HG02852 (cell line): Measurements from ENCODE around the gene INPP5A.
"Not testable (repeated sequence)": the region's sequence is repeated elsewhere in the genome, so short reads cannot be mapped to it uniquely, and the experiment has no call there.

Experiments
- ATAC-seq: cut with Tn5 transposase; IDR thresholded peaks from one replicate; pipeline ENCODE4 v1.9.1; 2021; ENCODE audit warnings: mild to moderate bottlenecking, moderate library complexity; ENCODE audit not compliant: unreplicated experiment

Gene INPP5A

DNA sequence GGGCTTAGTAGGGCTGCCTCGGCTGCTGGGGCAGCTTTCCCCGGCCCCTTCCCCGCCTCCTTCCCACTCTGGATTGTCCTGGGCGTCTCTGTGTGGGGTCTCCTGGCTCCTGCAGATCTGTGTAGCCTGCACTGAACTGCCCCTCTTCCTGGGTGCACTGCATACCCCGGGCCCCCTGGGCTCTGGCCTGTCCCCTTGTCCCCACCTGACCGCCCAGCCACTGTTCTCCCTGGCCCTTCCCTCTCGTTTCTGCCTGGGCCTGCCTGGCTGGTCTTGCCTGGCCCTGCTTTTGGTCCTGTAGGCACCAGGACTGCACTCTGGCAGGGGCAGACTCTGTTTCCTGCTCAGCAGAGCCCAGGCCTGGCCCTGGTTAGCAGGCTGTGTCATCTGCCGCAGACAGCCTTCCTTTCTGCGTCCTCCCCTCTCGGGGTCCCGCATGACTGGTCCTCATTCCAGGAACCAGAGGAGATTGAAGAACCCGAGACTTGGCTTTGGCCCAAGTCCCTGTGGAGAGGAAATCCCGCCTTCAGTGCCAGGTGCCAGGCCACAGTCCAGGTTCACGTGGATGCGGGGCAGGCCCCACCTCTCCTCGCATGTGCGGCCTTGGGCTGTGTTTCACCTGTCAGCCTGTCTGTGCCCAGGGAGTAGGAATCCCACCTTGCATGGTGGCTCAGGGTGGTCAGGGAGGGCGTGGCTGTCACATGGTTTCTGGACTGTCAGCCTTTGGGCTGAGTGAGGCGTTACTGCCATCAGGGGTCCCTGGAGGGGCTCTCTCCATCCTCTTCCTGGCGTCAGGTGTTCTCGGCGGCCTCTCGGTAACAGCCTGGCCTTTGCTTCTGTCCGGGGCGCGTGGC is 9.2 kb downstream of the INPP5A start:
- no peak for ATAC-seq

DNA sequence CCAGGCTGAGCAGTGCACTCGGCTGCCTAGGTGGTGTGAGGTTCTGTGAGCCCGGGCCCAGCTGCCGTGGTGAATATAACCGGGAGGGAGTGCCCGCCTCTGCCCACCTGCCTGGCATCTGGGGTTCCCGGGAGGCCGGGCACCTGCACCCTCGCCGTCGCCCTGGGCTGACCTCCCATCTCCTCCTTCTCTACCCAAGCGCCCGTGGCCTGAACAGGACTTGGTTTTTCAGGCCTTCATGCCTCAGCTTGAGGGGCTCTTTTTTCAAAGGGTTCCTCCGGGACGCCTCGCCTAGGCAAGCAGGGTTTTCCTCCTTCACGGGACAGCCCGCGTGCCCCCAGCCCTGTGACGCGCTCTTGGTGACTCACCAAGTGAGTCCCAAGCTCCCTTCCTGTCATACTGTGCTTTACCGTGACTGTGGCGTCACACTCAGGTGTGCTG is 9.9 kb downstream of the INPP5A start:
- no peak for ATAC-seq

DNA sequence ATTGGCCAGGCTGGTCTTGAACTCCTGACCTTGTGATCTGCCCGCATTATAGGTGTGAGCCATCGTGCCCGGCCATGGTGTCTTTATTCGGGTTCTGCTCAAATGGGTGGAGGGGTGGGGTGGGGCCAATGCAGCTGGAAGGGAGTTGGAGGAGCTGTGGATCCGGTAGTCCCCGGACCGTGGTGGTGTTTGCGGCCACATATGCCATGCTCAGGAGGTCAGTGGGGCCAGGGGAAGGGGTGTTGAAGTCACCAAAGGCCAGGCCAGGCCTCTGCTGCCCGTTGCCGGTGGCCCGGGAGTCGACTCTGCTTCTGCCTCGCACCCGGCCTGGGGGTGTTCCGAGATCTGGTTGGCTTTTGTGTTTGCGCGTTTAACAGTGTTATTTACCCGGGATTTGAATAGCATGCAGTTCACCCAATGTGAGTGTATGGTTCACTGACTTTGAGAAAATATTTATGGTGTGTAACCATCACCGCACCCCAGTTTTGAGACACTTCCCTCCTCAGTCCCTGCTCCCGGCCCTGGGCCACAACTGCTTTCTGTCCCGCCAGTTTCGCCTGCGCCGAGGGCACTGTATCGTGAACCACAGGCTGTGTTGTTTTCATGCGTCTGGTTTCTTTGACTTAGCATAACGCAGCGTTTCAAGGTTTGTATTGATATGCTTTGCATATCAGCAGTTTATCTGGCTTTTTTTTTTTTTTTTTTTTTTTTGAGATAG is 10.7 kb downstream of the INPP5A start:
- ATAC-seq, result no peak

DNA sequence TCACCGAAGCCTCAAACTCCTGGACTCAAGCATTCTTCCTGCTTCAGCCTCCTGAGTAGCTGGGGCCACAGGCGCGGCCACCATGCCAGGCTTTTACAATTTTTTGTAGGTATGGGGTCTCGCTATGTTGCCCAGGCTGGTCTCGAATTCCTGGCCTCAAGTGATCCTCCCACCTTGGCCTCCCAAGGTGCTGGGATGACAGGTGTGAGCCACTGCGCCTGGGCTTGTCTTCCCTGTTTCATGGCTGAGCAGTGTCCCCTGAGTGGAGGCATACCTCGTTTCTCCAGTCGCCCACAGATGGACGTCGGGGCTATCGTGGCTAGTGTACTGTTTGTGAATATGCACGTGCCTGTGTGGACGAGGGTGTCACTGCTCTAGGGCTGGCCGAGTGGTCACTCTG is 11.3 kb downstream of the INPP5A start:
- no peak for ATAC-seq

DNA sequence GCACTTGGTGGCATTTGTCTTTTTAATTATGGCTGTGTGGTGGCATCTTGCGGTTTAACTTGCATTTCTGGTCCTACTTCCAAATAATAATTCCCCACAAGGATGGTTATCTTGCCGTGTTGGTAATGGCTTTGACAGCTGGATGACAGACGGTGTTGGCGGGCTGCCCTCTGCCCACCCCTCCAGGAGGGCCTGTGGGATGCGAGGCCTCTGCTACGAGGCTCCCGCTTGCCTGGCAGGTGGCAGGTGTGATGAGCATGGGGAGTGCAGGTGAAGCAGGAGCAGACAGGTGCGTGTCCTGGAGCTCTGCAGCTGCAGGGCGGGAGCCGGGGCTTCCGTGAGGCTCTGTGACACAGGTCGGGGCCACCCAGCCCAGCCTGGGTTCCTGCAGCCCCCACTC is 11.8 kb downstream of the INPP5A start:
- no peak for ATAC-seq

DNA sequence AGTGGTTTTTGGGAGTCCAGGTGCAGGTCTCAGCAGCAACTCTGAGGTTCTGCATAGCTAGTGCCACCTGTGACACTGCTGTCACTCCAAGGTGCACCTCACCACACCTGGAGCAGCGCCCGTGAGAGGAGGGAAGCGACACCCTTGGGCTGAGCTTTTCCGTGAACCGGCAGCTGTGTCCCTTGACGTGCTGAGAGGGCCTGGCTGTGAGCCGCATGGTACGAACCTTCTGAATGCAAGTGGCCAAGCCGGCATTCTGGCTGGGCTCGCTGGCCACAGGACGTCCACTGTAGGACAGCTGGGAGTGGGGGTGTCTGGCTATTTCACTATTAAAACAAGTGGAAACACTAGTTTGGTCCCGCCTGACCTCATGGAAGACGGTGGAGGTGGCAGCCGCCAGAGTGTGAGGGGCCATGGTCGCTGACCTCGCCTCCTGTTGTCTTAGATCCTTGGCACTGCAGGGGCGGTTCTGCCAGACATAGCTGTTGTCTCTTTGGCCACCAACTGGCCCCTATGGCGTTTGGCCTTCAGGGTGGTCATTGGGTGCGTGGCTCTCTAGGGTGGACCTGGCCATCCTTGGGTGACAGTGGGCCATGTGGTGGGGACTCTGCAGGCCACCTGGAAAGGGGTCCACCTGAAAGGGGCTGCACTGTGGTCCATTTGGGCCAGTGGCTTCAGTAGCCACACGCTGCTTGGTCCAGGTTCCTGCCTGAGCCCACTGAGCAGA is 12.9 kb downstream of the INPP5A start:
- no peak for ATAC-seq

DNA sequence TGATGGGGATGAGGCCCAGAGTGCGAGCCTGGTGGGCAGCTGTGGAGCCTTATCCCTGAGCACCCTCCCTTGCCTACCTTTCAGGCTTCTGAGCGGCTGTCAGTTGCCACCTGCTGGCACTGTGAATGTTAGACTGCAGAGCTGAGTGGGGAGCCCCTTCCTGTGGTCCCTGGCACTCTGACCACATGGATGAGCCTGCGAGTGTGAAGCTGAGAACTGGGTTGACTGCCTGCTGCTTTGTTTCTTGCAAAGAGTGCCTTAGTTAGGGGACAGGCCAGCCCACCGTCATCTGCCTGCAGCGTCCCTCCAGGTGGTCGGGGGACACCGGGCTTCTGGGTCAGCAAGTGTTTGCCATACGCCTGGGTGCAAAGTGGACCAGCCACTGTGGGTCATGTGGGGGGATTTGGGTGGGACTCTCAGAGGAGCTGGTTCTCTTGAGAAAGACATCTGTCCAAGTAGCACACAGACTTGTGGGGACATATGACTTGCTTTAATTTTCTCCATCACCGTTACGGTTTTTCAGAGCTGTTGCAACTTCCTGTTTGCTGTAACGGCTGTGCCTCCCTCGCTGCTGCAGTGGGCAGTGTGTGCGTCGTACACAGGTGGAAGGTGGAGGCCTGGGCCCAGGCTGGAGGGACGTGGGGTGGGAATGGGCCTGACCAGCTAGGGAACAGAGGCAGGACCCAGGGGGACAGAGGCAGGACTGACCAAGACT is 13.7 kb downstream of the INPP5A start:
- peak; percentile 56 for ATAC-seq

DNA sequence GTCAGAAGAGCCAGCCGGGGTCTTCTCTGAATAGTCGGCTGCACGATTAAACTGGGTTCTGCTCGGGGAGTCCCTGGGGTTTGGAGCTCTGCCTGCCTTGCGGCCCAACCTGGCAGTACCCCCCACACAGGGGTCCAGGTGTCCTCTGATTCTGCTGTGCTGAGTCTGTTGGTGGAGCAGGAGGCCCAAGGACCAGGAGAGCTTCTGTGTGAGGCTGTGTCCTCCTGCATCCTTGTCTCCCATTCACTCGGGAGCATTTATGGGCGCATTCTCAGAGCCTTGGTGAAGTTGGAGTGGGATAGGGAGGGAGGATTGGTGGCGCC is 14.2 kb downstream of the INPP5A start:
- peak; percentile 3 for ATAC-seq

DNA sequence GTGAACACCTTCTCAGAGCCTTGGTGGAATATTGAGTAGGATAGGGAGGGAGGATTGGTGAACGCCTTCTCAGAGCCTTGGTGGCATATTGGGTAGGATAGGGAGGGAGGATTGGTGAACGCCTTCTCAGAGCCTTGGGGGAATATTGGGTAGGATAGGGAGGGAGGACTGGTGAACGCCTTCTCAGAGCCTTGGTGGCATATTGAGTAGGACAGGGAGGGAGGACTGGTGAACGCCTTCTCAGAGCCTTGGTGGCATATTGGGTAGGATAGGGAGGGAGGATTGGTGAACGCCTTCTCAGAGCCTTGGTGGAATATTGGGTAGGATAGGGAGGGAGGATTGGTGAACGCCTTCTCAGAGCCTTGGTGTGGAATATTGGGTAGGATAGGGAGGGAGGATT is 15.0 kb downstream of the INPP5A start:
- not testable (repeated sequence) for ATAC-seq

DNA sequence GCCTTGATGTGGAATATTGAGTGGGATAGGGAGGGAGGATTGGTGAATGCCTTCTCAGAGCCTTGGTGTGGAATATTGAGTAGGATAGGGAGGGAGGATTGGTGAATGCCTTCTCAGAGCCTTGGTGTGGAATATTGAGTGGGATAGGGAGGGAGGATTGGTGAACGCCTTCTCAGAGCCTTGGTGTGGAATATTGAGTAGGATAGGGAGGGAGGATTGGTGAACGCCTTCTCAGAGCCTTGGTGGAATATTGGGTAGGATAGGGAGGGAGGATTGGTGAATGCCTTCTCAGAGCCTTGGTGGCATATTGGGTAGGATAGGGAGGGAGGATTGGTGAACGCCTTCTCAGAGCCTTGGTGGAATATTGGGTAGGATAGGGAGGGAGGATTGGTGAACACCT is 16.0 kb downstream of the INPP5A start:
- ATAC-seq, result not testable (repeated sequence)

DNA sequence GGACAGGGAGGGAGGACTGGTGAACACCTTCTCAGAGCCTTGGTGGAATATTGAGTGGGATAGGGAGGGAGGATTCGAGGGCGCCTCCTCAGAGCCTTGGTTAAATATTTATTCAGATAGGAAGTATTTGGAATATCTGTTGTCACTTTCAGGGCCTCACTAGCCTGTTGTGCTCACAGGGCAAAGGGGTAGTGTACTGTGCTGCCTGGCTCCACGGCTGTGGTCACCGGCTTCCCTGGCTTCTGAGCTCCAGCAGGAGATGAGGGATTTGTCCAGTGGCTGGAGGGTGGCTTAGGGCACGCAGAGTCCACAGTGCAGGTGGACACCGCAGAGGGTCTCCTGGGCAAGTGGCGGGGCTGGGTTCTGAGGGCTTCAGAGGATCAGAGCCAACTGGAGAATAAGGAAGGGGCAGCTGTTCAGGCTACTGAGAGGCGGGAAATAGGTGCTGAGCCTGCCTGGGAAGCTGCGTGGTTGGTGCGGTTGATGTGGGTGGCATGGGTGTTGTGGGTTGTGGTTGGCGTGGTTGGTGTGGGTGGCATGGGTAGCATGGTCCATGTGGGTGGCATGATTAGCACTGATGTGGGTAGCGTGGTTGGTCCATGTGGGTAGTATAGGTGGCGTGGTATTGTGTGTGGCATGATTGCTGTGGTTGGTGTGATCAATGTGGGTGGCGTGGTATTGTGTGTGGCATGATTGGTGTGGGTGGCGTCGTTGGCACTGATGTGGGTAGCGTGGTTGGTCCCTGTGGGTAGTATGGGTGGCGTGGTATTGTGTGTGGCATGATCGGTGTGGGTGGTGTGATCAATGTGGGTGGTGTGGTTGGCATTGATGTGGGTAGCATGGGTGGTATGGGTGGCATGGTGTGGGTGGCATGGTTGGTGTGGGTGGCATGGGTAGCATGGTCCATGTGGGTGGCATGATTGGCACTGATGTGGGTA is 16.7 kb downstream of the INPP5A start:
- no peak for ATAC-seq

DNA sequence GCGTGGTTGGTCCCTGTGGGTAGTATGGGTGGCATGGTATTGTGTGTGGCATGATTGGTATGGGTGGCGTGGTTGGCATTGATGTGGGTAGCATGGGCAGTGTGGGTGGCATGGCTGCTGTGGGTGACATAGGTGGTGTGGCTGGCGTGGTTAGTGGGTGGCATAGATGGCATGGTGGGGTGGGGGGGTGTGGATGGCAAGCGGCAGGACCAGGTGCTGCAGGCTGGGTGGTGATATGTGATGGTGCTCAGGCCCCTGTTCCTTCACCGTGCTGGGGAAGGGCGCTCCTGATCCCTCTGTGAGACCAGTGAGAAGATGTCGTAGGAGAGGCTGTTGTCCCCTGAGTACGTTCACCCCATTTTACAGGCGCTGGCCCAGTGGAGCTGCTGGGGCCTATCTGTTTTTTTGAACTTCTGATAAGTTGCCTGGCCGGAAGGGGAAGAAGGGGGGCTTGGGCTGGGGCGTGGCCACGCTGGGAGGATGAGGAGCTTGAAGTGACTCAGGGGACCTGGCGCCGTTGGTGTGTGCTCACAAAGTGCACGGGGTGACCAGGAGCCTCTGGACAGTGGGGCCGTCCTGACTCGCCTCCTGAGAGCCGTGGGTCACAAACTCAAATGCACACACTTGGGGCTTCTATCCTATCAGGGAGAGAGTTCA is 17.5 kb downstream of the INPP5A start:
- no peak for ATAC-seq

DNA sequence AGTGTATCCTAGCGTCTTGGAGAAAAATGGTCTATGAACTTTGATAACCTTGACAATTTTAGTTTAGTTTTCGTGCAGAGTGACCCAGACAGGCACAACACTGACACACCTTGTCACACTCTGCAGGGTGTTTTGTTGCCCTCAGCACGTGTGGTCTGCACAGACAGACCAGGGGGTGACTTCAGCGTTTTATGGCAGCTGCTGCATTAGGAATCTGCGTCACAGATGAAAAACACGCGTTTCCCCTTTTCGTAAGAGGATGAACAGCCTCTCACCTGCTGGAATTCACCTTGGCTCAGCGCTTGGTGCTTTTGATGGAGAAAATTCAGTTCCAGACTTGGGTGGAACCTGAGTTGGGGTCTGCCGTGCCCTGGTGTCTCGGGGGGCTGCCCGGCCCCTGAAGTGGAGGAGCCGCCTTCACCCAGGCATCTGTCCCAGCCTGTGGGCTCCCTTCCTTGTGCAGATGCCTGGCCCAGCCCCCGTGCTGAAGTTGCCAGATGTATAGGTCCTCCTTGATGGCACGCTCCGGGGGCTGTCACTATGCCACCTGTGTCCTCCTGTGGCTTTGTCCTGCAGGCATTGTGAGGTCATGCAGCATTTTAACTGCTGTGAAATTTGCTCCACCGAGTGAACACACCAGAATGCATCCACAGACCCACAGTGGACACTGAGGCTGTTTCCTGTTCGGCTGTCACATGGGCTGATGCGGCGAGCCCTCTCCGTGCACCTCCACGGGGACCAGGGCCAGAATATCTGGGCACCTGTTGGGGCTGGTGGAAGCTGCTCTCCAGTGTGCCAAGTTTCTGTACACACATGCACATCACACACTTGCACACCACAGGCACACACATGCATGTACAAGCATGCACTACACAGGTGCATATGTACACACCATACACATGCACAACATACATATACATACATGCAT is 18.3 kb downstream of the INPP5A start:
- ATAC-seq, result no peak

DNA sequence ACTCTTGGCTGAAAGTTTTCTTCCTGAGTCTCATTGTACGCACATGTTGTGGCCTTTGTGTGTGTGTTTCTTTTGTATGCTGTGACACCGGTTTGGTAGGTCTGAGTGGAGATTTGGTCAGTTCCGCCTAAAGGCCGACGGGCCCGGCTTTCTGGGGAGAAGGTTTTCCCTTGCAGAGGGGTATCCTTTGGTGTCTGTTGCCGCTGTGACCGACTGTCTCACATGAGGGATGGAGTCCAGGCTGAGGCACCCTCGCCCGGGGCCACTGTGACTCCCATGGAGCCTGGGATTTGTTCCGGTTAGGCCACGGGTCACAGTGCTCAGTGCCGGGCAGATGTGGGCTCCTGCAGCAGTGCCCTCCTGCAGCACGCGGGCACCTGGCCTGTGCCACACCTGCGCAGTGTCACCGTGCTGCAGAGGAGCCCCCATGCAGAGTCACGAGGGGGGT is 19.4 kb downstream of the INPP5A start:
- no peak for ATAC-seq

DNA sequence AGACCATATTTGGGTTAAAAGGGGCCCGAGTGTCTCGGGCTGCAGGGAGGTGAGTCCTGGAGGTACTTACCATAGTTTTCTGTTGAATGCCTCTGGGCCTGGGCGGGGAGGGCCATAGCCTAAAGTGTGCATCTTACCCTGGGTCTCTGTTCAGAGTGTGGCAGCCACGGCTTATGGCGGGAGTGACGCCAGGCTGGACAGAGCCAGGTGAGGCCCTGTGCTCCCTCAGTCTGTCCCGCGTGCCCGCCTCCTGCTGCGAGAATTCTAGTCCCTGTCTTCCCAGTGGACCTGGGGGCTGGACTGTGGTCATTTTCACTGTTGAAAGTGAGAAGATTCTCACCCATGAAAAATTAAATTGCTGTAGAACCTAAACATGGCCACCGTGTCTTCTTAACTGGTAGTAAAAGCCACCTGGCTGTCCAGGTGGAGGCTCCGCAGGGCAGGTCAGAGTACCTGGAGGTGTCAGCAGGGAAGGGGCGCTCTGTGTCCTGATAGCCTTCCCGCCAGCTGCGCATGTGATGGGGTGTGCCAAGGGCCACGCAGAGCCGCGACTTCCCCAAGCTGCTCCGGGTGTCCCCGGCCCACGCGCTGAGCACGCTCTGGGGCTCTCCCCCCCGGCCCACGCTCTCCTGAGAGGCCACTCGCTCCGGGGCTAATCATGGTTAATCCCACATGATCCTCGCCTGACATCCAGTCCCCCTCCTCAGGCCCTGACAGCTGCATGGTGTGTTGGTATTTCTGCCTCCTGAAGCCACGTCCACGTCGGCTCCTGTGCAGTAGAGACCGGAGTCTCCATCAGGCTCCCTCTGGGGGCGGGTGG is 20.3 kb downstream of the INPP5A start:
- no peak for ATAC-seq

DNA sequence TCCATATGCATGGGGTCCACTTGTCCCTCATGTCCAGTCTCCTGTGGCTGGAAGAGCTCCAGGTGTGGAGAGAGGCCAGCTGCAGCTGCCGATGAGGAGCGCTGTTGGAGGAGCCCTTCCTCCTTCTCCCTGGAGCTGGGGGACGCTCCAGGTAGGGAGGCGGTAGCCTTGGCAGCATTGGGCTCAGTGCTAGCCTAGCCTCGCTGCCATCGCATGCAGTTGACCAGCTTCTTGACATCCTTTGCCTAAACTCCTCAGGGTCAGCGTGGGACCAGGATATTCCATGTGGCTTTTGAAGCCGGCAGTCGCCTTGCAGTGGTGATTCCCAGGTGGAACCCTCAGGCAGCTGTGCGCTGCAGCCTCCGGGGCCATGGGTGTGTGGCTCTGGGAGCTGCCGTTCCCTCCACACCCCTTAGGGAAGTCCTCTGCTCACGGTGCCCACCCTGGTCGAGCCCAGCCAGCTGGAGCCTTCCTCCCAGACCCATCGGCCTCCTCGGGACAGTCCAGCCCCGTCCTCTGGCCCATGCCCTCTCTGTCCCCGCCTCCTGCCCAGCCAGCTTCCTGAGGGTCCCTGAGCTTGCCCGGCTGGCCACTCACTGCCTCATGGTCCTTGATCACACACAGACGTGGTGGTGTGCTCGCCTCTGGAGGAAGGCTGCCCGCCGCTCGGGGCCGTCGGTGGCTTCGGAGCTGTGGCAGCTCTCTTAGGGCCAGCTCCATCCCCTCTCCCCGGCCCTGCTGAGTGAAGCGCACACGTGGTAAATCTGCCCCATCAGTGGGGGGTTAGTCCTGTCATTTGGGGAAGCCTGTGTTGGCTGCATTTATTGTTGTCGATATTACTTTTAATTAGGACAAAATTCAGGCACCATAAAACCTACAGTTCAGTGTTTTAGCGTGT is 21.2 kb downstream of the INPP5A start:
- no peak for ATAC-seq
